Uterus (tissue), 4 donors: ENCODE results near the gene IPO8. TPM values are rescaled to one million over a fixed set of nuclear protein-coding genes. Genes with fewer than 3 reads are reported as not detected.

Experiments
- DNase-seq, 2 donors: peaks; one replicate each; pipeline ENCODE4 v3.0.0-alpha.2; 2019 to 2020
- H3K27ac ChIP-seq, 2 donors: fragments of 200-600 bp; sonication (generic); 1 replicate in 1 of 2; 2 replicates in 1 of 2; pipeline ENCODE4 v1.5.1; 2016 to 2018
- H3K27me3 ChIP-seq, 2 donors: fragments of 200-600 bp; sonication (generic); one replicate each; pipeline ENCODE4 v1.5.1; 2018 to 2019; ENCODE audit warnings: control low read depth in 1 of 2
- H3K36me3 ChIP-seq, 2 donors: fragments of 200-600 bp; sonication (generic); one replicate each; pipeline ENCODE4 v1.5.1; 2019; ENCODE audit warnings: control low read depth in 1 of 2
- H3K4me1 ChIP-seq, 2 donors: fragments of 200-600 bp; sonication (generic); one replicate each; pipeline ENCODE4 v1.5.1; 2018 to 2019; ENCODE audit warnings: control low read depth in 1 of 2
- H3K4me3 ChIP-seq, 2 donors: fragments of 200-600 bp; sonication (generic); 1 replicate in 1 of 2; 2 replicates in 1 of 2; pipeline ENCODE4 v1.5.1; 2018 to 2019; ENCODE audit warnings: mild to moderate bottlenecking in 1 of 2
- H3K9me3 ChIP-seq, 2 donors: fragments of 200-600 bp; sonication (generic); one replicate each; pipeline ENCODE4 v1.5.1; 2019; ENCODE audit warnings: control low read depth in 1 of 2
- CTCF ChIP-seq, 4 experiments: fragments of 200-600 bp in 2 of 4; fragments of 450-650 bp in 2 of 4; sonication (generic) in 2 of 4; IDR thresholded peaks; one replicate each; pipeline ENCODE4 v1.5.1; 2016 to 2019; ENCODE audit warnings: antibody characterized with exemption in 4 of 4, mild to moderate bottlenecking in 2 of 4, moderate library complexity in 1 of 4
- POLR2A ChIP-seq, 2 donors: fragments of 450-650 bp; IDR thresholded peaks; one replicate each; pipeline ENCODE4 v1.6.1; 2016; ENCODE audit warnings: antibody characterized with exemption in 2 of 2, mild to moderate bottlenecking in 1 of 2, moderate library complexity in 1 of 2
- intact Hi-C: fragments of 100-400 bp; cut with DNase I; formaldehyde crosslinking; loops from one replicate; pipeline ENCODE4 v1.15.1; 2023; ENCODE audit warnings: low total_unique reads
- total RNA-seq, 4 donors: library from RNA; depleted of rRNA in 3 of 4; stranded (reverse); fragments of >200 nt in 3 of 4; gene quantifications; one replicate each; pipeline versions ENCODE4 v1.1.0 to v1.2.4, GENCODE V29; 2014 to 2023
- donor health status: DM: yes; HTN: yes; CAD: no.

The IPO8 gene
- total RNA-seq, 4 donors from 2014 or later: 11.0 to 53.1 (median 34.2) TPM

- Histone ChIP-seq H3K4me1 (no peaks in the 10 kb centered on the region), H3K9me3 (no peaks in the 10 kb centered on the region), H3K36me3 (no peaks in the 10 kb centered on the region), H3K27me3 (no peaks in the 10 kb centered on the region), H3K4me3 (no peak overlapping the region), H3K27ac (no peak overlapping the region)
- intact Hi-C loops: no loop called here
- DNase-seq: no peak
- TF ChIP-seq CTCF (IDR thresholded peaks at IDR 0.05): no peak
Measured at GRCh38 chr12:30730011-30730410, 34.3 kb upstream of the IPO8 start.

GRCh38 chr12:30729547-30729946, 33.9 kb upstream of the IPO8 start:
- TF ChIP-seq POLR2A (IDR thresholded peaks at IDR 0.05): no peak
- TF ChIP-seq CTCF (IDR thresholded peaks at IDR 0.05): no peak
- H3K9me3 ChIP-seq: no peaks in the 10 kb centered on the region
- H3K4me1 ChIP-seq: no peaks in the 10 kb centered on the region
- no peaks in the 10 kb centered on the region for H3K36me3 ChIP-seq
- no peak for DNase-seq
- H3K27ac ChIP-seq: no peak overlapping the region
- no peak overlapping the region for H3K4me3 ChIP-seq
- no peaks in the 10 kb centered on the region for H3K27me3 ChIP-seq
- intact Hi-C loops: no loop called here

GRCh38 chr12:30726647-30727046, 31.0 kb upstream of the IPO8 start:
- H3K4me1 ChIP-seq: no peaks in the 10 kb centered on the region
- intact Hi-C loops: no loop called here
- DNase-seq: no peak
- no peaks in the 10 kb centered on the region for H3K27me3 ChIP-seq
- H3K4me3 ChIP-seq: no peak overlapping the region
- H3K36me3 ChIP-seq: no peaks in the 10 kb centered on the region
- no peak overlapping the region for H3K27ac ChIP-seq
- no peak for TF ChIP-seq CTCF (IDR thresholded peaks at IDR 0.05)
- TF ChIP-seq POLR2A (IDR thresholded peaks at IDR 0.05): no peak
- no peaks in the 10 kb centered on the region for H3K9me3 ChIP-seq

- Histone ChIP-seq H3K27me3 (no peaks in the 10 kb centered on the region), H3K4me3 (no peak overlapping the region), H3K9me3 (no peaks in the 10 kb centered on the region), H3K36me3 (no peaks in the 10 kb centered on the region), H3K4me1 (no peaks in the 10 kb centered on the region), H3K27ac (no peak overlapping the region)
- TF ChIP-seq CTCF (IDR thresholded peaks at IDR 0.05): no peak
- TF ChIP-seq POLR2A (IDR thresholded peaks at IDR 0.05): no peak
- intact Hi-C loops: no loop called here
- no peak for DNase-seq
Measured at GRCh38 chr12:30725739-30726138, 30.1 kb upstream of the IPO8 start.

- Histone ChIP-seq H3K4me1 (no peaks in the 10 kb centered on the region), H3K4me3 (no peak overlapping the region), H3K9me3 (no peaks in the 10 kb centered on the region), H3K27me3 (no peaks in the 10 kb centered on the region), H3K36me3 (no peaks in the 10 kb centered on the region), H3K27ac (no peak overlapping the region)
- intact Hi-C loops: no loop called here
- DNase-seq: no peak
- TF ChIP-seq CTCF (IDR thresholded peaks at IDR 0.05) (no peak), POLR2A (IDR thresholded peaks at IDR 0.05) (no peak)
Measured at GRCh38 chr12:30719060-30719459, 23.4 kb upstream of the IPO8 start.
